HEK293 (cell line): ENCODE measurements around the gene AGFG1.

Experiments
- ZNF274 ChIP-seq, 2 experiments: fragments of 200-500 bp in 1 of 2; fragments of 450-650 bp in 1 of 2; sonication (Bioruptor generic) in 1 of 2; formaldehyde crosslinking in 1 of 2; IDR thresholded peaks; 2 replicates each; pipeline versions ENCODE4 v1.5.1 to v1.6.1; 2014 to 2016; ENCODE audit warnings: borderline replicate concordance in 1 of 2, inconsistent platforms in 1 of 2, low read length in 1 of 2, missing biosample characterization in 1 of 2, missing genetic modification characterization in 1 of 2
- ZNF549 ChIP-seq: fragments of 450-650 bp; IDR thresholded peaks from 2 replicates; pipeline ENCODE4 v1.5.1; 2018; ENCODE audit warnings: missing biosample characterization, missing genetic modification characterization, mild to moderate bottlenecking, inconsistent platforms, moderate library complexity
- TF ChIP-seq, protein P1 (sequence below): fragments of 450-650 bp; formaldehyde crosslinking; IDR thresholded peaks from 2 replicates; pipeline ENCODE4 v1.5.1; 2016; ENCODE audit warnings: missing biosample characterization, missing genetic modification characterization
- TF ChIP-seq, protein P2 (sequence below): fragments of 450-650 bp; formaldehyde crosslinking; IDR thresholded peaks from 2 replicates; pipeline ENCODE4 v1.5.1; 2017; ENCODE audit warnings: missing biosample characterization, missing genetic modification characterization
- TF ChIP-seq, protein P3 (sequence below): fragments of 450-650 bp; formaldehyde crosslinking; IDR thresholded peaks from 2 replicates; pipeline ENCODE4 v1.5.1; 2016; ENCODE audit warnings: missing biosample characterization, missing genetic modification characterization
- TF ChIP-seq, protein P4 (sequence below): fragments of 450-650 bp; formaldehyde crosslinking; IDR thresholded peaks from 2 replicates; pipeline ENCODE4 v1.5.1; 2016; ENCODE audit warnings: missing biosample characterization, missing genetic modification characterization

DNA sequence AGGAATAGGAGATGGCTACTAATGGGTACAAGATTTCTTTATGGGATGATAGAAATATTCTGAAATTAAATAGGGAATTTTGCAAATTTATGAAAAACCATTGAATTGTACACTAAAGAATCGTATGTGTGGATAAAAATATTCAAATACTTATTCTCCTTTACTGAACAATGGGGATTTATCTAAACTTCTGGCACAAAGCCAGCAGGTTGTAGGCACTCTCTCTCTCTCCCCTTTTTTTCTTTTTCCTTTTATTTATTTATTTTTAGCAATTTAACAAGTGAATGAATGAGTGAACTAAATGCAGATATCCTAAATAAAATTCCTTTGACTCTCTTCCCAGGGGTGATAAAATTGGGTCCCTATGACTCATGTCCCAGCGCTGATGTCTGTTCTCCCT, 104.9 kb downstream of the AGFG1 start:
- TF ChIP-seq ZNF549 (tag by site-specific recombination) (no peak), ZNF274 (IDR thresholded peaks at IDR 0.05; ENCODE audit: low read length) (no peak), ZNF274 (tag by site-specific recombination; IDR thresholded peaks at IDR 0.05; ENCODE audit: borderline replicate concordance) (no peak)
- TF ChIP-seq, protein P1, sequence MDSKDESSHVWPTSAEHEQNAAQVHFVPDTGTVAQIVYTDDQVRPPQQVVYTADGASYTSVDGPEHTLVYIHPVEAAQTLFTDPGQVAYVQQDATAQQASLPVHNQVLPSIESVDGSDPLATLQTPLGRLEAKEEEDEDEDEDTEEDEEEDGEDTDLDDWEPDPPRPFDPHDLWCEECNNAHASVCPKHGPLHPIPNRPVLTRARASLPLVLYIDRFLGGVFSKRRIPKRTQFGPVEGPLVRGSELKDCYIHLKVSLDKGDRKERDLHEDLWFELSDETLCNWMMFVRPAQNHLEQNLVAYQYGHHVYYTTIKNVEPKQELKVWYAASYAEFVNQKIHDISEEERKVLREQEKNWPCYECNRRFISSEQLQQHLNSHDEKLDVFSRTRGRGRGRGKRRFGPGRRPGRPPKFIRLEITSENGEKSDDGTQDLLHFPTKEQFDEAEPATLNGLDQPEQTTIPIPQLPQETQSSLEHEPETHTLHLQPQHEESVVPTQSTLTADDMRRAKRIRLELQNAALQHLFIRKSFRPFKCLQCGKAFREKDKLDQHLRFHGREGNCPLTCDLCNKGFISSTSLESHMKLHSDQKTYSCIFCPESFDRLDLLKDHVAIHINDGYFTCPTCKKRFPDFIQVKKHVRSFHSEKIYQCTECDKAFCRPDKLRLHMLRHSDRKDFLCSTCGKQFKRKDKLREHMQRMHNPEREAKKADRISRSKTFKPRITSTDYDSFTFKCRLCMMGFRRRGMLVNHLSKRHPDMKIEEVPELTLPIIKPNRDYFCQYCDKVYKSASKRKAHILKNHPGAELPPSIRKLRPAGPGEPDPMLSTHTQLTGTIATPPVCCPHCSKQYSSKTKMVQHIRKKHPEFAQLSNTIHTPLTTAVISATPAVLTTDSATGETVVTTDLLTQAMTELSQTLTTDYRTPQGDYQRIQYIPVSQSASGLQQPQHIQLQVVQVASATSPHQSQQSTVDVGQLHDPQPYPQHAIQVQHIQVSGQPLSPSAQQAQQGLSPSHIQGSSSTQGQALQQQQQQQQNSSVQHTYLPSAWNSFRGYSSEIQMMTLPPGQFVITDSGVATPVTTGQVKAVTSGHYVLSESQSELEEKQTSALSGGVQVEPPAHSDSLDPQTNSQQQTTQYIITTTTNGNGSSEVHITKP (tag by site-specific recombination): no peak
- TF ChIP-seq, protein P2, sequence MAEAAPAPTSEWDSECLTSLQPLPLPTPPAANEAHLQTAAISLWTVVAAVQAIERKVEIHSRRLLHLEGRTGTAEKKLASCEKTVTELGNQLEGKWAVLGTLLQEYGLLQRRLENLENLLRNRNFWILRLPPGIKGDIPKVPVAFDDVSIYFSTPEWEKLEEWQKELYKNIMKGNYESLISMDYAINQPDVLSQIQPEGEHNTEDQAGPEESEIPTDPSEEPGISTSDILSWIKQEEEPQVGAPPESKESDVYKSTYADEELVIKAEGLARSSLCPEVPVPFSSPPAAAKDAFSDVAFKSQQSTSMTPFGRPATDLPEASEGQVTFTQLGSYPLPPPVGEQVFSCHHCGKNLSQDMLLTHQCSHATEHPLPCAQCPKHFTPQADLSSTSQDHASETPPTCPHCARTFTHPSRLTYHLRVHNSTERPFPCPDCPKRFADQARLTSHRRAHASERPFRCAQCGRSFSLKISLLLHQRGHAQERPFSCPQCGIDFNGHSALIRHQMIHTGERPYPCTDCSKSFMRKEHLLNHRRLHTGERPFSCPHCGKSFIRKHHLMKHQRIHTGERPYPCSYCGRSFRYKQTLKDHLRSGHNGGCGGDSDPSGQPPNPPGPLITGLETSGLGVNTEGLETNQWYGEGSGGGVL (tag by site-specific recombination): no peak
- TF ChIP-seq, protein P3, sequence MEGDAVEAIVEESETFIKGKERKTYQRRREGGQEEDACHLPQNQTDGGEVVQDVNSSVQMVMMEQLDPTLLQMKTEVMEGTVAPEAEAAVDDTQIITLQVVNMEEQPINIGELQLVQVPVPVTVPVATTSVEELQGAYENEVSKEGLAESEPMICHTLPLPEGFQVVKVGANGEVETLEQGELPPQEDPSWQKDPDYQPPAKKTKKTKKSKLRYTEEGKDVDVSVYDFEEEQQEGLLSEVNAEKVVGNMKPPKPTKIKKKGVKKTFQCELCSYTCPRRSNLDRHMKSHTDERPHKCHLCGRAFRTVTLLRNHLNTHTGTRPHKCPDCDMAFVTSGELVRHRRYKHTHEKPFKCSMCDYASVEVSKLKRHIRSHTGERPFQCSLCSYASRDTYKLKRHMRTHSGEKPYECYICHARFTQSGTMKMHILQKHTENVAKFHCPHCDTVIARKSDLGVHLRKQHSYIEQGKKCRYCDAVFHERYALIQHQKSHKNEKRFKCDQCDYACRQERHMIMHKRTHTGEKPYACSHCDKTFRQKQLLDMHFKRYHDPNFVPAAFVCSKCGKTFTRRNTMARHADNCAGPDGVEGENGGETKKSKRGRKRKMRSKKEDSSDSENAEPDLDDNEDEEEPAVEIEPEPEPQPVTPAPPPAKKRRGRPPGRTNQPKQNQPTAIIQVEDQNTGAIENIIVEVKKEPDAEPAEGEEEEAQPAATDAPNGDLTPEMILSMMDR (tag by site-specific recombination): no peak
- TF ChIP-seq, protein P4, sequence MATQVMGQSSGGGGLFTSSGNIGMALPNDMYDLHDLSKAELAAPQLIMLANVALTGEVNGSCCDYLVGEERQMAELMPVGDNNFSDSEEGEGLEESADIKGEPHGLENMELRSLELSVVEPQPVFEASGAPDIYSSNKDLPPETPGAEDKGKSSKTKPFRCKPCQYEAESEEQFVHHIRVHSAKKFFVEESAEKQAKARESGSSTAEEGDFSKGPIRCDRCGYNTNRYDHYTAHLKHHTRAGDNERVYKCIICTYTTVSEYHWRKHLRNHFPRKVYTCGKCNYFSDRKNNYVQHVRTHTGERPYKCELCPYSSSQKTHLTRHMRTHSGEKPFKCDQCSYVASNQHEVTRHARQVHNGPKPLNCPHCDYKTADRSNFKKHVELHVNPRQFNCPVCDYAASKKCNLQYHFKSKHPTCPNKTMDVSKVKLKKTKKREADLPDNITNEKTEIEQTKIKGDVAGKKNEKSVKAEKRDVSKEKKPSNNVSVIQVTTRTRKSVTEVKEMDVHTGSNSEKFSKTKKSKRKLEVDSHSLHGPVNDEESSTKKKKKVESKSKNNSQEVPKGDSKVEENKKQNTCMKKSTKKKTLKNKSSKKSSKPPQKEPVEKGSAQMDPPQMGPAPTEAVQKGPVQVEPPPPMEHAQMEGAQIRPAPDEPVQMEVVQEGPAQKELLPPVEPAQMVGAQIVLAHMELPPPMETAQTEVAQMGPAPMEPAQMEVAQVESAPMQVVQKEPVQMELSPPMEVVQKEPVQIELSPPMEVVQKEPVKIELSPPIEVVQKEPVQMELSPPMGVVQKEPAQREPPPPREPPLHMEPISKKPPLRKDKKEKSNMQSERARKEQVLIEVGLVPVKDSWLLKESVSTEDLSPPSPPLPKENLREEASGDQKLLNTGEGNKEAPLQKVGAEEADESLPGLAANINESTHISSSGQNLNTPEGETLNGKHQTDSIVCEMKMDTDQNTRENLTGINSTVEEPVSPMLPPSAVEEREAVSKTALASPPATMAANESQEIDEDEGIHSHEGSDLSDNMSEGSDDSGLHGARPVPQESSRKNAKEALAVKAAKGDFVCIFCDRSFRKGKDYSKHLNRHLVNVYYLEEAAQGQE (tag by site-specific recombination): no peak
